ENCODE measurements around the gene TCN2. TPM values are rescaled to one million over a fixed set of nuclear protein-coding genes. Genes with fewer than 3 reads are reported as not detected.

TCN2 gene
- total and polyA plus RNA-seq, 4 donors, result 6.7 to 14.1 (median 13.0) TPM

- DNase-seq (ENCODE audit: low spot score), result no peak
Measured at GRCh38 chr22:30668386-30668710, 61.4 kb downstream of the TCN2 start.

More at GRCh38 chr22:30668386-30668710, 61.4 kb downstream of the TCN2 start:
- TF ChIP-seq JUND (IDR thresholded peaks at IDR 0.05) (no peak), YY1 (IDR thresholded peaks at IDR 0.05) (no peak), GABPA (IDR thresholded peaks at IDR 0.05 in 1 of 2, conservative IDR thresholded peaks at IDR 0.05 in 1 of 2) (no peak), FOXA2 (IDR thresholded peaks at IDR 0.05) (no peak), TAF1 (conservative IDR thresholded peaks at IDR 0.05) (no peak), RXRA (IDR thresholded peaks at IDR 0.05) (no peak), SP1 (IDR thresholded peaks at IDR 0.05) (no peak), MAX (IDR thresholded peaks at IDR 0.05) (no peak), REST (IDR thresholded peaks at IDR 0.05) (no peak), EGR1 (IDR thresholded peaks at IDR 0.05; ENCODE audit: low read depth in 2 of 2) (no peak), HNF4G (IDR thresholded peaks at IDR 0.05) (no peak), NR2F2 (IDR thresholded peaks at IDR 0.05) (no peak), FOXA1 (IDR thresholded peaks at IDR 0.05) (no peak), HNF4A (conservative IDR thresholded peaks at IDR 0.05) (no peak), RAD21 (IDR thresholded peaks at IDR 0.05) (no peak), CTCF (IDR thresholded peaks at IDR 0.05; ENCODE audit: low read depth, low read length, missing input control) (no peak)
- TF ChIP-seq, protein P1, sequence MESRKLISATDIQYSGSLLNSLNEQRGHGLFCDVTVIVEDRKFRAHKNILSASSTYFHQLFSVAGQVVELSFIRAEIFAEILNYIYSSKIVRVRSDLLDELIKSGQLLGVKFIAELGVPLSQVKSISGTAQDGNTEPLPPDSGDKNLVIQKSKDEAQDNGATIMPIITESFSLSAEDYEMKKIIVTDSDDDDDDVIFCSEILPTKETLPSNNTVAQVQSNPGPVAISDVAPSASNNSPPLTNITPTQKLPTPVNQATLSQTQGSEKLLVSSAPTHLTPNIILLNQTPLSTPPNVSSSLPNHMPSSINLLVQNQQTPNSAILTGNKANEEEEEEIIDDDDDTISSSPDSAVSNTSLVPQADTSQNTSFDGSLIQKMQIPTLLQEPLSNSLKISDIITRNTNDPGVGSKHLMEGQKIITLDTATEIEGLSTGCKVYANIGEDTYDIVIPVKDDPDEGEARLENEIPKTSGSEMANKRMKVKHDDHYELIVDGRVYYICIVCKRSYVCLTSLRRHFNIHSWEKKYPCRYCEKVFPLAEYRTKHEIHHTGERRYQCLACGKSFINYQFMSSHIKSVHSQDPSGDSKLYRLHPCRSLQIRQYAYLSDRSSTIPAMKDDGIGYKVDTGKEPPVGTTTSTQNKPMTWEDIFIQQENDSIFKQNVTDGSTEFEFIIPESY (IDR thresholded peaks at IDR 0.05), result no peak
- Histone ChIP-seq H3K4me3 (ENCODE audit: low read depth in 1 of 3, low read length in 3 of 3) (peak overlapping the region in 2 of 3 donors; percentile 76 to 77), H3K4me1 (ENCODE audit: control insufficient read depth in 4 of 4, insufficient read depth in 4 of 4, low read length in 3 of 4) (peaks cover 2 to 19% (median 13%) of the 10 kb centered on the region in 4 donors), H3K9me3 (ENCODE audit: control insufficient read depth in 4 of 4, low read length in 3 of 4) (no peaks in the 10 kb centered on the region), H3K9ac (ENCODE audit: low read depth in 1 of 2, low read length in 2 of 2) (no peak overlapping the region), H3K27me3 (ENCODE audit: control insufficient read depth in 4 of 4, insufficient read depth in 4 of 4, low read length in 3 of 4) (no peaks in the 10 kb centered on the region), H3K27ac (ENCODE audit: low read depth in 1 of 2, low read length in 2 of 2) (no peak overlapping the region), H3K36me3 (ENCODE audit: control insufficient read depth in 4 of 4, insufficient read depth in 3 of 4, low read depth in 1 of 4, low read length in 3 of 4) (peaks cover 0 to 3% (median 0%) of the 10 kb centered on the region in 4 donors)
- 30% methylated on average over 10 of the region's 10 CpGs for WGBS

Measured in liver (tissue), 9 donors.